NCI-H2227 treated with DMSO at 0.1 percent for 48 hours (cell line): ENCODE data around the gene DCAF17.
"Not testable (repeated sequence)": the region's sequence is repeated elsewhere in the genome, so short reads cannot be mapped to it uniquely, and the experiment has no call there.

Experiments used
- DNase-seq: peaks from one replicate; lab custom pipeline; 2025; lab: John Stamatoyannopoulos, UW

DCAF17 gene

GRCh38 chr2:171410624-171411023 lies 23.4 kb upstream of the DCAF17 start:
- no peak for DNase-seq

- DNase-seq, result no peak
Measured at GRCh38 chr2:171411214-171411613, 22.8 kb upstream of the DCAF17 start.

GRCh38 chr2:171411791-171412483 lies 22.1 kb upstream of the DCAF17 start:
- no peak for DNase-seq

GRCh38 chr2:171412571-171413175 lies 21.4 kb upstream of the DCAF17 start:
- no peak for DNase-seq

GRCh38 chr2:171414645-171415044 lies 19.4 kb upstream of the DCAF17 start:
- DNase-seq, result not testable (repeated sequence)

GRCh38 chr2:171416009-171416926 lies 17.8 kb upstream of the DCAF17 start:
- peak; percentile 96 for DNase-seq

GRCh38 chr2:171419333-171419732 lies 14.7 kb upstream of the DCAF17 start:
- no peak for DNase-seq

- no peak for DNase-seq
Measured at GRCh38 chr2:171420728-171421563, 13.1 kb upstream of the DCAF17 start.

- DNase-seq, result not testable (repeated sequence)
Measured at GRCh38 chr2:171422710-171423495, 11.1 kb upstream of the DCAF17 start.

GRCh38 chr2:171430516-171431410 lies 3.3 kb upstream of the DCAF17 start:
- DNase-seq, result no peak

GRCh38 chr2:171431677-171432167 lies 2.3 kb upstream of the DCAF17 start:
- no peak for DNase-seq

- no peak for DNase-seq
Measured at GRCh38 chr2:171432206-171432968, 1.6 kb upstream of the DCAF17 start.

GRCh38 chr2:171432969-171433762 lies 860 bp upstream of the DCAF17 start:
- peak; percentile 76 for DNase-seq

GRCh38 chr2:171433763-171434012 lies 338 bp upstream of the DCAF17 start, which contains the start of gene METTL8:
Gene METTL8, minus strand, starts transcription at chr2:171433990. Its CDS starts 41,805 bp downstream, at chr2:171392185.
- DNase-seq, result no peak

GRCh38 chr2:171436307-171436706 lies 2.3 kb downstream of the DCAF17 start:
- no peak for DNase-seq

- DNase-seq, result no peak
Measured at GRCh38 chr2:171441470-171441869, 7.4 kb downstream of the DCAF17 start.

- DNase-seq, result no peak
Measured at GRCh38 chr2:171447675-171448074, 13.6 kb downstream of the DCAF17 start.

GRCh38 chr2:171451074-171451473 lies 17.0 kb downstream of the DCAF17 start:
- DNase-seq, result no peak
